Ishikawa (cell line): ENCODE results near the gene GRIN1.

Experiments
- EGR1 ChIP-seq: IDR thresholded peaks from 2 replicates; pipeline ENCODE4 v1.6.1; 2012
- EP300 ChIP-seq: IDR thresholded peaks from 2 replicates; pipeline ENCODE4 v1.6.1; 2012; ENCODE audit warnings: borderline replicate concordance
- FOXM1 ChIP-seq: IDR thresholded peaks from 2 replicates; pipeline ENCODE4 v1.6.1; 2012; ENCODE audit warnings: low read depth, borderline replicate concordance
- NFIC ChIP-seq: IDR thresholded peaks from 2 replicates; pipeline ENCODE4 v1.6.1; 2012
- RAD21 ChIP-seq: IDR thresholded peaks from 2 replicates; pipeline ENCODE4 v1.6.1; 2012; ENCODE audit warnings: low read depth
- TAF1 ChIP-seq: IDR thresholded peaks from 2 replicates; pipeline ENCODE4 v1.6.1; 2012; ENCODE audit warnings: low read depth, mild to moderate bottlenecking
- TCF12 ChIP-seq: IDR thresholded peaks from 2 replicates; pipeline ENCODE4 v1.6.1; 2012; ENCODE audit warnings: low read depth
- YY1 ChIP-seq: IDR thresholded peaks from 2 replicates; pipeline ENCODE4 v1.6.1; 2012; ENCODE audit warnings: low read depth
- ZBTB7A ChIP-seq: IDR thresholded peaks from 2 replicates; pipeline ENCODE4 v1.6.1; 2012; ENCODE audit warnings: low read depth
- TF ChIP-seq, protein P1 (sequence below): IDR thresholded peaks from 2 replicates; pipeline ENCODE4 v1.6.1; 2012
- TF ChIP-seq, protein P2 (sequence below): IDR thresholded peaks from 2 replicates; pipeline ENCODE4 v1.6.1; 2012; ENCODE audit warnings: low read depth, mild to moderate bottlenecking
- TF ChIP-seq, protein P3 (sequence below): IDR thresholded peaks from 2 replicates; pipeline ENCODE4 v1.6.1; 2012

DNA sequence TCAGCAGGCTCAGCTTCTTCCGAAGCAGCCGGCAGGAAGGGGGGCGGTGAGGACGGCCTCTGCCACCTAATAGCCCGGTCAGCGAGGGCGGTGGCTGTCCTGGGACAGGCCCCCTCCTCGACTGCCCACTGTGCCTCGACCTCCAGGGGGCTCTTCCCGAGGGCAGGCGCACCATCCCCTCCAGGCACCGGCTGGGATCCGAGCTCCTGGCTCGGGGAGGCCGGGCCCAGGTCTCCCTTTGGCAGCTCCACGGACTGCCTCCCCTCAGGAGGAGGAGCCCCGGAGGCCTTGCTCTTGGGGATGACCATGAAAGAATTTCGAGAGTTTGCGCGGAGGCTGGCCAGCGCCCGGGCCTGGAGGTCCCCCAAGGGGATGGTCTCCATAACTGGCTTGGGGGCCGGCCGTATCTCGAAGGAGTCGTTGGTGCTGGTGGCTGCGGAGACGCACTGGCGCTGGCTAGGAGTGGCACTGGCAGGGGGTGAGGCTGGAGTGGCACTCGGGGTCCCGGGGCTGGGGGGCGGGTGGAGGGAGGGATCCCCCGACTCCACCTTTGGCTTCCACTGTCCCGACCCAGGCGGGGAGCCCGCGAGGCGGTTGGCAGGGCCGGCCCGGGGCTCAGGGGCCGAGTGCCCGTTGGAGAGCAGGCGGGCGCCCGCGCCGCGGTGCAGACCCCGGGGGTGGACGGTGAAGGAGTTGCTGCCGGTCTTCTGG is 60.6 kb downstream of the GRIN1 start:
- TF ChIP-seq EGR1 (no peak), ZBTB7A (no peak), EP300 (no peak), FOXM1 (no peak), TCF12 (no peak), RAD21 (no peak), TAF1 (no peak), NFIC (no peak), YY1 (no peak)
- TF ChIP-seq, protein P1, sequence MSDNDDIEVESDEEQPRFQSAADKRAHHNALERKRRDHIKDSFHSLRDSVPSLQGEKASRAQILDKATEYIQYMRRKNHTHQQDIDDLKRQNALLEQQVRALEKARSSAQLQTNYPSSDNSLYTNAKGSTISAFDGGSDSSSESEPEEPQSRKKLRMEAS = no peak
- TF ChIP-seq, protein P2, sequence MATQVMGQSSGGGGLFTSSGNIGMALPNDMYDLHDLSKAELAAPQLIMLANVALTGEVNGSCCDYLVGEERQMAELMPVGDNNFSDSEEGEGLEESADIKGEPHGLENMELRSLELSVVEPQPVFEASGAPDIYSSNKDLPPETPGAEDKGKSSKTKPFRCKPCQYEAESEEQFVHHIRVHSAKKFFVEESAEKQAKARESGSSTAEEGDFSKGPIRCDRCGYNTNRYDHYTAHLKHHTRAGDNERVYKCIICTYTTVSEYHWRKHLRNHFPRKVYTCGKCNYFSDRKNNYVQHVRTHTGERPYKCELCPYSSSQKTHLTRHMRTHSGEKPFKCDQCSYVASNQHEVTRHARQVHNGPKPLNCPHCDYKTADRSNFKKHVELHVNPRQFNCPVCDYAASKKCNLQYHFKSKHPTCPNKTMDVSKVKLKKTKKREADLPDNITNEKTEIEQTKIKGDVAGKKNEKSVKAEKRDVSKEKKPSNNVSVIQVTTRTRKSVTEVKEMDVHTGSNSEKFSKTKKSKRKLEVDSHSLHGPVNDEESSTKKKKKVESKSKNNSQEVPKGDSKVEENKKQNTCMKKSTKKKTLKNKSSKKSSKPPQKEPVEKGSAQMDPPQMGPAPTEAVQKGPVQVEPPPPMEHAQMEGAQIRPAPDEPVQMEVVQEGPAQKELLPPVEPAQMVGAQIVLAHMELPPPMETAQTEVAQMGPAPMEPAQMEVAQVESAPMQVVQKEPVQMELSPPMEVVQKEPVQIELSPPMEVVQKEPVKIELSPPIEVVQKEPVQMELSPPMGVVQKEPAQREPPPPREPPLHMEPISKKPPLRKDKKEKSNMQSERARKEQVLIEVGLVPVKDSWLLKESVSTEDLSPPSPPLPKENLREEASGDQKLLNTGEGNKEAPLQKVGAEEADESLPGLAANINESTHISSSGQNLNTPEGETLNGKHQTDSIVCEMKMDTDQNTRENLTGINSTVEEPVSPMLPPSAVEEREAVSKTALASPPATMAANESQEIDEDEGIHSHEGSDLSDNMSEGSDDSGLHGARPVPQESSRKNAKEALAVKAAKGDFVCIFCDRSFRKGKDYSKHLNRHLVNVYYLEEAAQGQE = no peak
- TF ChIP-seq, protein P3, sequence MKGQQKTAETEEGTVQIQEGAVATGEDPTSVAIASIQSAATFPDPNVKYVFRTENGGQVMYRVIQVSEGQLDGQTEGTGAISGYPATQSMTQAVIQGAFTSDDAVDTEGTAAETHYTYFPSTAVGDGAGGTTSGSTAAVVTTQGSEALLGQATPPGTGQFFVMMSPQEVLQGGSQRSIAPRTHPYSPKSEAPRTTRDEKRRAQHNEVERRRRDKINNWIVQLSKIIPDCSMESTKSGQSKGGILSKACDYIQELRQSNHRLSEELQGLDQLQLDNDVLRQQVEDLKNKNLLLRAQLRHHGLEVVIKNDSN = no peak
